Measurements from ENCODE around the gene ST3GAL3. TPM values are rescaled to one million over a fixed set of nuclear protein-coding genes. Genes with fewer than 3 reads are reported as not detected.

ST3GAL3 gene
- total and polyA plus RNA-seq, 2 of the 13 experiments (the other 11 are each of a cell fraction or from before 2014, with no cell fraction given), result 5.1 to 8.1 TPM

- POLR2A ChIA-PET, result no interaction called here
- Histone ChIP-seq H3K9me3 (ENCODE audit: low read length) (no peaks in the 10 kb centered on the region), H3K79me2 (ENCODE audit: insufficient read depth, low read length) (no peaks in the 10 kb centered on the region), H2AFZ (ENCODE audit: low read length) (no peak overlapping the region), H4K20me1 (ENCODE audit: insufficient read depth, low read length) (no peaks in the 10 kb centered on the region), H3K9ac (ENCODE audit: insufficient read depth, low read depth, low read length) (no peak overlapping the region), H3K27ac (ENCODE audit: extremely low read length, insufficient read depth, low read length) (no peak overlapping the region), H3K4me1 (ENCODE audit: insufficient read depth, low read length) (no peaks in the 10 kb centered on the region), H3K4me3 (replicated peaks in 1 of 3; ENCODE audit: insufficient read depth in 1 of 3, low read depth in 2 of 3, low read length in 3 of 3) (no peak overlapping the region), H3K27me3 (ENCODE audit: control insufficient read depth in 1 of 2, insufficient read depth in 2 of 2, low read length in 2 of 2) (no peaks in the 10 kb centered on the region), H3K36me3 (replicated peaks in 1 of 2; ENCODE audit: control insufficient read depth in 1 of 2, insufficient read depth in 2 of 2, low read length in 2 of 2) (0 out of 5 replicates have a peak, but pooled peaks cover 0 to 3% of the 10 kb centered on the region in 2 experiments), H3K4me2 (ENCODE audit: low read depth, low read length) (no peak overlapping the region)
- no peak for DNase-seq (ENCODE audit: low spot score)
- FAIRE-seq, result no peak
- BruUV-seq (replicated peaks), result no TSS peak
- TF ChIP-seq PRDM10 (CRISPR knock-in tag; IDR thresholded peaks at IDR 0.05; ENCODE audit: low read depth), result no peak
- no peak for TF ChIP-seq ARNT (IDR thresholded peaks at IDR 0.05)
- no peak for TF ChIP-seq TERF1 (CRISPR knock-in tag; IDR thresholded peaks at IDR 0.05)
- no peak for TF ChIP-seq ZNF101 (CRISPR knock-in tag; IDR thresholded peaks at IDR 0.05; ENCODE audit: borderline replicate concordance, low read depth)
- TF ChIP-seq XBP1 (CRISPR knock-in tag; IDR thresholded peaks at IDR 0.05), result no peak
- no peak for TF ChIP-seq NCOA2 (CRISPR knock-in tag; IDR thresholded peaks at IDR 0.05)
- no peak for TF ChIP-seq POLR2AphosphoS2 (IDR thresholded peaks at IDR 0.05; ENCODE audit: low read depth, low read length)
- no peak for TF ChIP-seq ZNF207 (IDR thresholded peaks at IDR 0.05; ENCODE audit: borderline replicate concordance)
- TF ChIP-seq MIER2 (CRISPR knock-in tag; IDR thresholded peaks at IDR 0.05), result no peak
- no peak for TF ChIP-seq GTF2F1 (IDR thresholded peaks at IDR 0.05; ENCODE audit: low read length)
- TF ChIP-seq ZNF574 (CRISPR knock-in tag; IDR thresholded peaks at IDR 0.05), result no peak
- ATAC-seq, result no peak
- CTCF ChIA-PET (ENCODE audit: low intra/inter-chr PET ratio, low total read pairs), result no interaction called here
- intact Hi-C loops (cut with micrococcal nuclease; ENCODE audit: unreplicated experiment) (no loop called here), in situ Hi-C loops (cut with HindIII; ENCODE audit: extremely low pct_ligation_motif_present, low pct_unique_long_range_greater_than_20kb) (no loop called here)
Observed at GRCh38 chr1:43773821-43774220, 66.5 kb downstream of the ST3GAL3 start.

Measured in HepG2 (cell line).